GM19099 (cell line): Measurements from ENCODE around the gene DCP1A.

Source experiments
- POLR2A ChIP-seq: IDR thresholded peaks from 3 replicates; pipeline ENCODE4 v1.6.1; 2011; ENCODE audit warnings: low read depth; ENCODE audit not compliant: insufficient read length; ENCODE audit errors: extremely low read depth

DCP1A gene

DNA sequence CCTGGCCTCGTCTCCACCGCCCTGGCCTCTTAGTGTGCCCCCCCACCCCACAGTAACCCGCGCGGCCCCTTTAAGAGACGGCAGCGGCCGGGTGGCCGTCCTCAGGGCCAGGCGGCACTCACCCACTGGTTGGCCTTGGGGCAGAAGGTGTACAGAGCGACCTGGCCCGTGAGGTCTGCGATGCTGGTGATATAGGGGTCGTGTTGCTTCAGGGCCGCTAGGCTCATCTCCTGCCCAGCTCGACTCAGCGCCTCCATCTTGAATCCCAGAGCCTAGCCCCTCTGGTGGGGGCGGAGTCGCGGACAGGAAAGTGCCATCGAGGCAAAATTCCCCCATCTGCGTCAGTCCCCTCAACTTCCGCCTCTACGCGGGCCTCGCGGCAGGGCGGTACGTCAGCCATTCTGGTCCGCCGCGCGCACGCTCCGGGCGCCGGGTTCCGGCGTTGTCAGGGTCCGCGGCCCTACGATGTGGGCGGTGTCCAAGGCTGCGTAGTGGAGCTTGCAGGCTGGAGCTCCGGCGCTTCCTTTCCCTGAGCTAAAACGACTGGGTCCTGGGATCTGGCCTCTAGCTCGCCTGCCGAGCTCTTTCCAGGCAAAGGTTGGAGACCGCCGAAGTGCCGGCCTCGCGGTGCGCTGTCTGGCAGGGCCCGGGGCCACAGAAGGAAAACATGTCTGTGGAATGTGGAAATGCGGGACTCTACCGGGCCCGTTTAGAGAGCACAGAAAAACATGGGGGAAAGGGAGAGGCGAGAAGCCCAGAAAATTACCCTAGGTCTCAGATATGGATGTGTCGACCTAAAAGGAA is at the start of gene DCP1A:
Gene DCP1A, minus strand, starts transcription at position 283 of the 804 bp plus-strand sequence. Its CDS starts 26 bp downstream, at position 257.
- peak; percentile 97 for TF ChIP-seq POLR2A

GRCh38 chr3:53384465-53385423 is 37.4 kb upstream of the DCP1A start:
- no peak for TF ChIP-seq POLR2A

- TF ChIP-seq POLR2A, result no peak
Measured at GRCh38 chr3:53382106-53382505, 34.8 kb upstream of the DCP1A start.

GRCh38 chr3:53380306-53380705 is 33.0 kb upstream of the DCP1A start:
- TF ChIP-seq POLR2A, result no peak

- TF ChIP-seq POLR2A, result no peak
Measured at GRCh38 chr3:53379898-53380297, 32.6 kb upstream of the DCP1A start.

DNA sequence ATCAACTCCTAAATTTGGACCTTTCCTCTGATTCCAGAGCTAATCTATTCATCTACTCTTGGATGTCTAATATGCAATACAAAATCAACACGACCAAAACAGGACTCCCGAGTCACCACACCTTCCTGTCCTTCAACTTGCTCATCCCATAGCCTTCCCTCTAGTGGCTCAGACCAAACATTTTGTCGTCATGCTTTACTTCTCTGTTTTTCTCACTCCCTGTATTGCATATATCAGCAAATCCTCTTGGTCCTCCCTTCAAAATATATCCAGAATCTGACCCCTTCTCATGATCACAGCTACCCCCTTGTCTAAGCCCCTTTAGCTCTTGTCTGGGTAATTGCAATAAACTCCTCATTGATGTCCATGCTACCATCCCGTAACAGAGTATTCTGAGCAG is 30.5 kb upstream of the DCP1A start:
- TF ChIP-seq POLR2A, result no peak

- TF ChIP-seq POLR2A, result no peak
Measured at GRCh38 chr3:53376679-53377078, 29.3 kb upstream of the DCP1A start.

- TF ChIP-seq POLR2A, result no peak
Measured at GRCh38 chr3:53375019-53375418, 27.7 kb upstream of the DCP1A start.

GRCh38 chr3:53361852-53362251 is 14.5 kb upstream of the DCP1A start:
- TF ChIP-seq POLR2A, result no peak

- TF ChIP-seq POLR2A, result no peak
Measured at GRCh38 chr3:53357458-53357857, 10.1 kb upstream of the DCP1A start.

- TF ChIP-seq POLR2A, result no peak
Measured at GRCh38 chr3:53354945-53355498, 7.7 kb upstream of the DCP1A start.

DNA sequence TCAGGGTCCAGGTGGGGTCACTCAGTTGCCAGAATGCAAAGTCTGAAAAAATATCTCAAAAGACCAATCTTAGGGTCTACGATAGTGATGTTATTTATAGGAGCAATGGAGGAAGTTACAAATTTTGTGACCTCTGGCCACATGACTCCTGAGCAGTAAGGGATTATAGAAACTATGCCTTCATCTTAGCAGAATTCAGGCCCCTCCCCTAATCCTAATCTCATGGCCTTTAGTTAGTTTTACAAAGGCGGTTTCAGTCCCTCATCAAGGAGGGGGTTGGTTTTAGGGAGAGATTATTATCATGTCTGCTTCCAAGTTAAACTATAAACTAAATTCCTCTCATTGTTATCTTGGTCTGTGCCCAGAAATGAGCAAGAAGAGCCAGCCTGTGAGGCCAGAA is 5.9 kb upstream of the DCP1A start:
- no peak for TF ChIP-seq POLR2A

- no peak for TF ChIP-seq POLR2A
Measured at GRCh38 chr3:53350652-53351051, 3.3 kb upstream of the DCP1A start.

- no peak for TF ChIP-seq POLR2A
Measured at GRCh38 chr3:53346922-53347260, 452 bp downstream of the DCP1A start.

- TF ChIP-seq POLR2A, result no peak
Measured at GRCh38 chr3:53346514-53346913, 829 bp downstream of the DCP1A start.
